Measurements from ENCODE around the gene RPGRIP1L.

GRCh38 chr16:53666786-53667415 is 36.8 kb downstream of the RPGRIP1L start:
- TF ChIP-seq CTCF (IDR thresholded peaks at IDR 0.05): no peak
- TF ChIP-seq POLR2A (IDR thresholded peaks at IDR 0.05): no peak

All from lower leg skin (tissue), 3 donors.